GM19035 (cell line): ENCODE results near the gene SHB.

Experiments
- ATAC-seq: cut with Tn5 transposase; IDR thresholded peaks from one replicate; pipeline ENCODE4 v1.9.1; 2021; ENCODE audit not compliant: unreplicated experiment

The SHB gene

GRCh38 chr9:37956904-37957663 lies 111.9 kb downstream of the SHB start:
- ATAC-seq, result no peak

- ATAC-seq, result no peak
These were observed 112.6 kb downstream of the SHB start for GRCh38 chr9:37956423-37956820.

- ATAC-seq, result no peak
These were observed 113.1 kb downstream of the SHB start for GRCh38 chr9:37955781-37956422.

- ATAC-seq, result peak; percentile 40
These were observed 114.4 kb downstream of the SHB start for GRCh38 chr9:37954581-37954981.

- peak; percentile 75 for ATAC-seq
These were observed 115.1 kb downstream of the SHB start for GRCh38 chr9:37953775-37954437.

GRCh38 chr9:37953206-37953774 lies 115.7 kb downstream of the SHB start:
- ATAC-seq, result no peak

- ATAC-seq, result no peak
These were observed 116.3 kb downstream of the SHB start for GRCh38 chr9:37952731-37953130.

- no peak for ATAC-seq
These were observed 117.2 kb downstream of the SHB start for GRCh38 chr9:37951671-37952449.

- ATAC-seq, result no peak
These were observed 118.5 kb downstream of the SHB start for GRCh38 chr9:37950561-37950960.

- ATAC-seq, result no peak
These were observed 119.5 kb downstream of the SHB start for GRCh38 chr9:37949576-37949975.

- no peak for ATAC-seq
These were observed 120.5 kb downstream of the SHB start for GRCh38 chr9:37948417-37948980.

GRCh38 chr9:37947977-37948376 lies 121.0 kb downstream of the SHB start:
- ATAC-seq, result no peak

GRCh38 chr9:37947471-37947870 lies 121.6 kb downstream of the SHB start:
- no peak for ATAC-seq

- no peak for ATAC-seq
These were observed 122.1 kb downstream of the SHB start for GRCh38 chr9:37946971-37947370.

GRCh38 chr9:37946041-37946440 lies 123.0 kb downstream of the SHB start:
- no peak for ATAC-seq

- ATAC-seq, result no peak
These were observed 124.2 kb downstream of the SHB start for GRCh38 chr9:37944671-37945481.

- no peak for ATAC-seq
These were observed 124.8 kb downstream of the SHB start for GRCh38 chr9:37944266-37944650.

- ATAC-seq, result no peak
These were observed 125.4 kb downstream of the SHB start for GRCh38 chr9:37943345-37944265.
